Breast epithelium (tissue), 3 donors: Measurements from ENCODE around the gene CAPS2.

ENCODE experiments used
- CTCF ChIP-seq, 3 donors: fragments of 450-650 bp; IDR thresholded peaks; one replicate each; pipeline ENCODE4 v1.5.1; 2016 to 2017; ENCODE audit warnings: antibody characterized with exemption in 3 of 3, mild to moderate bottlenecking in 3 of 3, moderate library complexity in 3 of 3
- POLR2A ChIP-seq: fragments of 450-650 bp; IDR thresholded peaks from one replicate; pipeline ENCODE4 v1.6.1; 2016; ENCODE audit warnings: antibody characterized with exemption, mild to moderate bottlenecking, moderate library complexity
- POLR2AphosphoS5 ChIP-seq, 3 donors: sonication (generic); formaldehyde crosslinking; IDR thresholded peaks; one replicate each; pipeline ENCODE4 v1.6.1; 2017; ENCODE audit warnings: antibody characterized with exemption in 3 of 3

- no peak for TF ChIP-seq POLR2A
- TF ChIP-seq POLR2AphosphoS5 (IDR thresholded peaks at IDR 0.05): no peak
- no peak for TF ChIP-seq CTCF (IDR thresholded peaks at IDR 0.05)
These were observed 35.8 kb downstream of the CAPS2 start for GRCh38 chr12:75294336-75294735.
